Activated T-cell treated with anti-CD3 and anti-CD28 coated beads, Interleukin-2, amount 50 U/mL, for 48 hours (primary cell): ENCODE measurements around the gene PI4K2A.
A peak's percentile ranks its signal among the peaks of the same experiment; 100 is the strongest.
"Not testable (repeated sequence)": the region's sequence is repeated elsewhere in the genome, so short reads cannot be mapped to it uniquely, and the experiment has no call there.

Experiments used
- DNase-seq, 2 experiments: peaks; one replicate each; pipeline ENCODE4 v3.0.0-alpha.2; 2020

PI4K2A gene

GRCh38 chr10:97675222-97675621 is 34.8 kb downstream of the PI4K2A start:
- DNase-seq = no peak

GRCh38 chr10:97676770-97677581 is 36.5 kb downstream of the PI4K2A start:
- peak; percentile 38 to 53 for DNase-seq

GRCh38 chr10:97679594-97679993 is 39.1 kb downstream of the PI4K2A start:
- DNase-seq = no peak

- DNase-seq = no peak
These were observed 41.6 kb downstream of the PI4K2A start for GRCh38 chr10:97682042-97682441.

- no peak for DNase-seq
These were observed 43.3 kb downstream of the PI4K2A start for GRCh38 chr10:97683556-97684367.

- DNase-seq = not testable (repeated sequence)
These were observed 43.9 kb downstream of the PI4K2A start for GRCh38 chr10:97684368-97684713.

GRCh38 chr10:97684866-97685394 is 44.5 kb downstream of the PI4K2A start:
- no peak for DNase-seq

- DNase-seq = no peak
These were observed 45.0 kb downstream of the PI4K2A start for GRCh38 chr10:97685395-97685958.

GRCh38 chr10:97686301-97686961 is 46.0 kb downstream of the PI4K2A start:
- no peak for DNase-seq

GRCh38 chr10:97686962-97687784 is 46.7 kb downstream of the PI4K2A start, which contains the start of gene AVPI1:
TSS of gene AVPI1 (minus strand) at chr10:97687241. CDS start at chr10:97679905, 7,336 bp downstream.
- peak; percentile 93 to 96 for DNase-seq

- no peak for DNase-seq
These were observed 47.6 kb downstream of the PI4K2A start for GRCh38 chr10:97687785-97688781.

GRCh38 chr10:97689559-97690020 is 49.1 kb downstream of the PI4K2A start:
- DNase-seq = no peak

- DNase-seq = no peak
These were observed 49.7 kb downstream of the PI4K2A start for GRCh38 chr10:97690133-97690532.

GRCh38 chr10:97698072-97698655 is 57.7 kb downstream of the PI4K2A start:
- not testable (repeated sequence) for DNase-seq

- peak; percentile 43 to 50 for DNase-seq
These were observed 61.1 kb downstream of the PI4K2A start for GRCh38 chr10:97701438-97702069.

GRCh38 chr10:97703398-97704067 is 63.1 kb downstream of the PI4K2A start:
- DNase-seq = no peak

- DNase-seq = no peak
These were observed 63.9 kb downstream of the PI4K2A start for GRCh38 chr10:97704341-97704740.

GRCh38 chr10:97705006-97705670 is 64.7 kb downstream of the PI4K2A start:
- DNase-seq = no peak
